GM12878 (cell line): ENCODE measurements around the gene LAMB1. TPM values are rescaled to one million over a fixed set of nuclear protein-coding genes. Genes with fewer than 3 reads are reported as not detected.

Source experiments
- ATAC-seq: fragments of 200-7000 bp; cut with Tn5 transposase; 3 replicates; pipeline ENCODE4 v1.9.1; 2020; ENCODE audit warnings: mild to moderate bottlenecking, moderate library complexity
- BruUV-seq: library from RNA; stranded (reverse); fragments of 400-500 nt; replicated peaks from 2 replicates; lab custom pipeline; 2021; lab: Mats Ljungman, UMichigan
- CTCF ChIA-PET: fragments of 300-600 bp; sonication (Branson Sonifier 250); formaldehyde crosslinking; extraction: SDS; loops from one replicate; lab custom pipeline; 2021; ENCODE audit warnings: inconsistent platforms; lab: Yijun Ruan, JAX
- POLR2A ChIA-PET: fragments of 350-600 bp; formaldehyde crosslinking; extraction: SDS; loops from one replicate; lab custom pipeline; 2021; ENCODE audit warnings: inconsistent platforms; lab: Charles Lee
- RAD21 ChIA-PET: fragments of 300-600 bp; sonication (Branson Sonifier 250); formaldehyde crosslinking; loops from one replicate; lab custom pipeline; 2023; ENCODE audit warnings: antibody characterized with exemption; ENCODE audit not compliant: unreplicated experiment; lab: Charles Lee
- SMC1A ChIA-PET: fragments of 300-600 bp; sonication (Branson Sonifier 250); formaldehyde crosslinking; loops from one replicate; lab custom pipeline; 2023; ENCODE audit not compliant: unreplicated experiment, uncharacterized antibody; lab: Charles Lee
- DNase-seq: peaks from one replicate; pipeline ENCODE4 v3.0.0-alpha.2; 2011; ENCODE audit warnings: low read depth, low spot score
- FAIRE-seq: peaks from 3 replicates; lab custom pipeline; 2011; peaks lifted over from hg19 to GRCh38; lab: Jason Lieb, UNC
- H2AFZ ChIP-seq: 2 replicates; pipeline ENCODE4 v1.6.0; 2011; ENCODE audit warnings: low read depth, low read length, control low read depth; ENCODE audit not compliant: control insufficient read depth
- H3K27ac ChIP-seq: 2 replicates; pipeline ENCODE4 v1.5.1; 2011; ENCODE audit warnings: control low read depth; ENCODE audit not compliant: control insufficient read depth, insufficient read depth
- H3K27me3 ChIP-seq, 2 experiments: replicated peaks in 1 of 2; 2 replicates each; pipeline versions ENCODE4 v1.6.0 to v1.6.1; 2011; ENCODE audit warnings: low read length in 1 of 2; ENCODE audit not compliant: control insufficient read depth in 2 of 2, insufficient read depth in 2 of 2
- H3K36me3 ChIP-seq, 2 experiments: 2 replicates each; pipeline ENCODE4 v1.5.1; 2011; ENCODE audit warnings: low read length in 1 of 2; ENCODE audit not compliant: control insufficient read depth in 2 of 2, insufficient read depth in 2 of 2
- H3K4me1 ChIP-seq: 2 replicates; pipeline ENCODE4 v1.6.1; 2011; ENCODE audit warnings: mild to moderate bottlenecking, low read length, moderate library complexity, mixed read lengths; ENCODE audit not compliant: control insufficient read depth, insufficient read depth
- H3K4me2 ChIP-seq: 2 replicates; pipeline ENCODE4 v1.6.0; 2011; ENCODE audit warnings: control low read depth; ENCODE audit not compliant: control insufficient read depth, insufficient read depth
- H3K4me3 ChIP-seq: fragments of 200-600 bp; sonication (generic); 2 replicates; pipeline ENCODE4 v1.5.1; 2016
- H3K79me2 ChIP-seq: 2 replicates; pipeline ENCODE4 v1.6.0; 2011; ENCODE audit warnings: low read length; ENCODE audit not compliant: control insufficient read depth, insufficient read depth
- H3K9ac ChIP-seq: 2 replicates; pipeline ENCODE4 v1.8.0; 2011; ENCODE audit warnings: low read length, control low read depth, mixed read lengths; ENCODE audit not compliant: control insufficient read depth, insufficient read depth
- H3K9me3 ChIP-seq: replicated peaks from 3 replicates; pipeline ENCODE4 v1.5.1; 2011; ENCODE audit warnings: mild to moderate bottlenecking, low read length; ENCODE audit not compliant: control insufficient read depth, insufficient read depth
- H4K20me1 ChIP-seq: 2 replicates; pipeline ENCODE4 v1.6.0; 2011; ENCODE audit not compliant: control insufficient read depth, insufficient read depth
- BACH1 ChIP-seq: fragments of 450-650 bp; IDR thresholded peaks from 2 replicates; pipeline ENCODE4 v1.6.1; 2017; ENCODE audit warnings: mild to moderate bottlenecking, borderline replicate concordance
- ZNF24 ChIP-seq: fragments of 450-650 bp; IDR thresholded peaks from 2 replicates; pipeline ENCODE4 v1.6.1; 2017; ENCODE audit warnings: antibody characterized with exemption, mild to moderate bottlenecking
- WGBS: methylation state at CpG from one replicate; pipeline ENCODE4 v1.1.6; 2016; ENCODE audit warnings: low lambda C conversion rate; ENCODE audit not compliant: insufficient replicate concordance, insufficient coverage; ENCODE audit errors: missing lambda C conversion rate; 5-methylcytosine and 5-hydroxymethylcytosine counted together
- in situ Hi-C: fragments of 300-500 bp; cut with MboI; formaldehyde crosslinking; loops from 9 replicates; pipeline ENCODE4 v1.14.3; 2018; ENCODE audit warnings: mixed read lengths
- intact Hi-C: fragments of 100-400 bp; cut with micrococcal nuclease; formaldehyde crosslinking; loops from one replicate; pipeline ENCODE4 v1.14.2; 2022; ENCODE audit not compliant: unreplicated experiment
- polyA plus RNA-seq, 11 experiments: library from polyadenylated mRNA; depleted of rRNA in 4 of 11; unstranded in 6 of 11; stranded (reverse) in 5 of 11; fragments of >200 nt; fragmentation: Nextera tagmentation in 4 of 11; fragmentation: Illumina TruSeq in 1 of 11; extraction: Ambion mirVana in 4 of 11; extraction: Trizol in 1 of 11; gene quantifications; 1 replicate in 1 of 11; 2 replicates in 10 of 11; pipeline versions ENCODE4 v1.2.1 to v1.2.3, GENCODE V29; 2011 to 2016; ENCODE audit warnings: inconsistent platforms in 2 of 11, missing spikeins in 2 of 11, low read depth in 1 of 11
- total RNA-seq, 4 experiments: library from RNA; depleted of rRNA in 3 of 4; stranded (reverse); fragments of >200 nt in 3 of 4; fragmentation: Illumina TruSeq in 1 of 4; extraction: Trizol in 1 of 4; gene quantifications; 2 replicates each; pipeline versions ENCODE4 v1.2.1 to v1.2.3, GENCODE V29; 2013 to 2021
- TF ChIP-seq, protein P1 (sequence below): fragments of 450-650 bp; formaldehyde crosslinking; IDR thresholded peaks from 2 replicates; pipeline ENCODE4 v1.4.0; 2020; ENCODE audit warnings: mild to moderate bottlenecking, moderate library complexity

Gene LAMB1
- total and polyA plus RNA-seq, 10 of the 15 experiments (the other 5 are each of a cell fraction or from before 2014, with no cell fraction given): 0.05 to 2.2 (median 1.2) TPM; not detected in 4

GRCh38 chr7:108012499-108013430 is 9.8 kb upstream of the LAMB1 start:
- Histone ChIP-seq H3K4me3 (no peak overlapping the region), H4K20me1 (no peaks in the 10 kb centered on the region), H3K79me2 (no peaks in the 10 kb centered on the region), H3K27ac (no peak overlapping the region), H3K9me3 (no peaks in the 10 kb centered on the region), H3K4me2 (no peak overlapping the region), H3K27me3 (peaks cover 0 to 4% of the 10 kb centered on the region in 2 experiments; a peak in 2 of 4 replicates), H3K9ac (no peak overlapping the region), H2AFZ (no peak overlapping the region), H3K4me1 (no peaks in the 10 kb centered on the region), H3K36me3 (no peaks in the 10 kb centered on the region)
- ChIA-PET POLR2A (no interaction called here), RAD21 (no interaction called here), SMC1A (no interaction called here), CTCF (interaction anchor here (0.6 kb wide), 1 partner anchor 132 kb away, joined by 3 read pairs; no protein-coding TSS in a partner anchor)
- no TSS peak for BruUV-seq
- FAIRE-seq: no peak
- ATAC-seq: no peak
- WGBS: 36% methylated on average over 8 of the region's 8 CpGs
- DNase-seq: no peak
- no peak for TF ChIP-seq ZNF24
- TF ChIP-seq, protein P1, sequence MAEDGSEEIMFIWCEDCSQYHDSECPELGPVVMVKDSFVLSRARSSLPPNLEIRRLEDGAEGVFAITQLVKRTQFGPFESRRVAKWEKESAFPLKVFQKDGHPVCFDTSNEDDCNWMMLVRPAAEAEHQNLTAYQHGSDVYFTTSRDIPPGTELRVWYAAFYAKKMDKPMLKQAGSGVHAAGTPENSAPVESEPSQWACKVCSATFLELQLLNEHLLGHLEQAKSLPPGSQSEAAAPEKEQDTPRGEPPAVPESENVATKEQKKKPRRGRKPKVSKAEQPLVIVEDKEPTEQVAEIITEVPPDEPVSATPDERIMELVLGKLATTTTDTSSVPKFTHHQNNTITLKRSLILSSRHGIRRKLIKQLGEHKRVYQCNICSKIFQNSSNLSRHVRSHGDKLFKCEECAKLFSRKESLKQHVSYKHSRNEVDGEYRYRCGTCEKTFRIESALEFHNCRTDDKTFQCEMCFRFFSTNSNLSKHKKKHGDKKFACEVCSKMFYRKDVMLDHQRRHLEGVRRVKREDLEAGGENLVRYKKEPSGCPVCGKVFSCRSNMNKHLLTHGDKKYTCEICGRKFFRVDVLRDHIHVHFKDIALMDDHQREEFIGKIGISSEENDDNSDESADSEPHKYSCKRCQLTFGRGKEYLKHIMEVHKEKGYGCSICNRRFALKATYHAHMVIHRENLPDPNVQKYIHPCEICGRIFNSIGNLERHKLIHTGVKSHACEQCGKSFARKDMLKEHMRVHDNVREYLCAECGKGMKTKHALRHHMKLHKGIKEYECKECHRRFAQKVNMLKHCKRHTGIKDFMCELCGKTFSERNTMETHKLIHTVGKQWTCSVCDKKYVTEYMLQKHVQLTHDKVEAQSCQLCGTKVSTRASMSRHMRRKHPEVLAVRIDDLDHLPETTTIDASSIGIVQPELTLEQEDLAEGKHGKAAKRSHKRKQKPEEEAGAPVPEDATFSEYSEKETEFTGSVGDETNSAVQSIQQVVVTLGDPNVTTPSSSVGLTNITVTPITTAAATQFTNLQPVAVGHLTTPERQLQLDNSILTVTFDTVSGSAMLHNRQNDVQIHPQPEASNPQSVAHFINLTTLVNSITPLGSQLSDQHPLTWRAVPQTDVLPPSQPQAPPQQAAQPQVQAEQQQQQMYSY (CRISPR knock-in tag): no peak
- peak; percentile 85; the same call in 1 of the 2 replicates for TF ChIP-seq BACH1
- intact Hi-C loops: no loop called here
- in situ Hi-C loops: no loop called here
